ENCODE measurements around the gene ZKSCAN8.

DNA sequence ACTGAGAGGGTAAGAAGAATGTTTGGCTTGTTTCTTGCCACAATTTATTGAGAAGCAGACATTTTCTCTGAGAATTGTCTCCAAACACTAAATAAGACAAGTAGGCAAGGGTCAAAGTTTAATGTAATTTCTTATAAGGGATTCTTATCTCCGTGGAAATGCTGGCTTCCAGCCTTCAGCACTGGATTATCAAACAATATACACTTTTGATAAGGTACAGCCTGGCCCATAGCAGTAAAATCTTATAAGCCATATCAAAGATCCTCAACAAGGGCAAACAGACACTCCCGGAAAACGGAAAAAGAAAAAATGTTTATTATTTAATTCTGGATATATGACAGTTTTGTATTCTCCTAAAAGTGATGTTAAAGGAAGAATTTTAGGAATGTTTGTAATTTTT lies 64.8 kb downstream of the ZKSCAN8 start:
- TF ChIP-seq, protein P1, sequence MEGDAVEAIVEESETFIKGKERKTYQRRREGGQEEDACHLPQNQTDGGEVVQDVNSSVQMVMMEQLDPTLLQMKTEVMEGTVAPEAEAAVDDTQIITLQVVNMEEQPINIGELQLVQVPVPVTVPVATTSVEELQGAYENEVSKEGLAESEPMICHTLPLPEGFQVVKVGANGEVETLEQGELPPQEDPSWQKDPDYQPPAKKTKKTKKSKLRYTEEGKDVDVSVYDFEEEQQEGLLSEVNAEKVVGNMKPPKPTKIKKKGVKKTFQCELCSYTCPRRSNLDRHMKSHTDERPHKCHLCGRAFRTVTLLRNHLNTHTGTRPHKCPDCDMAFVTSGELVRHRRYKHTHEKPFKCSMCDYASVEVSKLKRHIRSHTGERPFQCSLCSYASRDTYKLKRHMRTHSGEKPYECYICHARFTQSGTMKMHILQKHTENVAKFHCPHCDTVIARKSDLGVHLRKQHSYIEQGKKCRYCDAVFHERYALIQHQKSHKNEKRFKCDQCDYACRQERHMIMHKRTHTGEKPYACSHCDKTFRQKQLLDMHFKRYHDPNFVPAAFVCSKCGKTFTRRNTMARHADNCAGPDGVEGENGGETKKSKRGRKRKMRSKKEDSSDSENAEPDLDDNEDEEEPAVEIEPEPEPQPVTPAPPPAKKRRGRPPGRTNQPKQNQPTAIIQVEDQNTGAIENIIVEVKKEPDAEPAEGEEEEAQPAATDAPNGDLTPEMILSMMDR (IDR thresholded peaks at IDR 0.05; ENCODE audit: extremely low read depth in 1 of 2, insufficient read depth in 1 of 2, low read depth in 1 of 2, low read length in 2 of 2) = no peak
- no peak for TF ChIP-seq POLR2A (IDR thresholded peaks at IDR 0.05; ENCODE audit: low read depth, low read length)

All from endothelial cell of umbilical vein (primary cell).